H9 (cell line): ENCODE measurements around the gene PARD3. TPM values are rescaled to one million over a fixed set of nuclear protein-coding genes. Genes with fewer than 3 reads are reported as not detected.
A peak's percentile ranks its signal among the peaks of the same experiment; 100 is the strongest.

Experiments used
- DNase-seq: peaks from one replicate; pipeline ENCODE4 v3.0.0-alpha.2; 2017
- H2AFZ ChIP-seq: one replicate; pipeline ENCODE4 v1.6.1; 2013; ENCODE audit warnings: mild to moderate bottlenecking, low read length, control low read depth, moderate library complexity
- H2AK5ac ChIP-seq: 2 replicates; pipeline ENCODE4 v1.6.1; 2013; ENCODE audit warnings: low read length, control low read depth, mixed read lengths; ENCODE audit not compliant: insufficient read length
- H2BK120ac ChIP-seq: one replicate; pipeline ENCODE4 v1.6.1; 2013; ENCODE audit warnings: low read depth, mild to moderate bottlenecking, low read length, control low read depth, inconsistent platforms; ENCODE audit not compliant: poor library complexity, severe bottlenecking
- H2BK12ac ChIP-seq: 2 replicates; pipeline ENCODE4 v1.6.1; 2013; ENCODE audit warnings: low read length, control low read depth, mixed read lengths, low read depth; ENCODE audit not compliant: insufficient read length
- H2BK15ac ChIP-seq: 2 replicates; pipeline ENCODE4 v1.6.1; 2013; ENCODE audit warnings: low read depth, low read length, control low read depth
- H2BK20ac ChIP-seq: one replicate; pipeline ENCODE4 v1.6.1; 2013; ENCODE audit warnings: low read depth, mild to moderate bottlenecking, low read length, control low read depth, inconsistent platforms; ENCODE audit not compliant: poor library complexity, severe bottlenecking
- H2BK5ac ChIP-seq: 2 replicates; pipeline ENCODE4 v1.6.1; 2013; ENCODE audit warnings: low read length, control low read depth, mixed read lengths; ENCODE audit not compliant: insufficient read length
- H3K14ac ChIP-seq: 2 replicates; pipeline ENCODE4 v1.6.1; 2013; ENCODE audit warnings: low read length, control low read depth; ENCODE audit not compliant: insufficient read depth
- H3K18ac ChIP-seq: 2 replicates; pipeline ENCODE4 v1.6.1; 2013; ENCODE audit warnings: low read depth, mild to moderate bottlenecking, mixed read lengths, low read length, control low read depth; ENCODE audit not compliant: insufficient read length
- H3K23ac ChIP-seq: 2 replicates; pipeline ENCODE4 v1.6.1; 2013; ENCODE audit warnings: low read length, control low read depth, mixed read lengths, low read depth; ENCODE audit not compliant: insufficient read length
- H3K23me2 ChIP-seq: 2 replicates; pipeline ENCODE4 v1.6.1; 2013; ENCODE audit warnings: low read depth, mild to moderate bottlenecking, mixed read lengths, low read length, control low read depth; ENCODE audit not compliant: insufficient read length, poor library complexity, severe bottlenecking
- H3K27ac ChIP-seq: 2 replicates; pipeline ENCODE4 v1.5.1; 2013; ENCODE audit warnings: low read length, control low read depth, mixed read lengths, low read depth; ENCODE audit not compliant: insufficient read length
- H3K27me3 ChIP-seq: 2 replicates; pipeline ENCODE4 v1.6.1; 2013; ENCODE audit warnings: low read length, control low read depth, inconsistent platforms; ENCODE audit not compliant: insufficient read depth
- H3K4ac ChIP-seq: 2 replicates; pipeline ENCODE4 v1.6.1; 2013; ENCODE audit warnings: low read depth, mild to moderate bottlenecking, control low read depth, inconsistent platforms, low read length, moderate library complexity
- H3K4me1 ChIP-seq: 2 replicates; pipeline ENCODE4 v1.6.1; 2013; ENCODE audit warnings: low read length, control low read depth, inconsistent platforms; ENCODE audit not compliant: insufficient read depth
- H3K4me2 ChIP-seq: 2 replicates; pipeline ENCODE4 v1.6.1; 2013; ENCODE audit warnings: low read length, control low read depth, mixed read lengths; ENCODE audit not compliant: insufficient read length, insufficient read depth
- H3K56ac ChIP-seq: 2 replicates; pipeline ENCODE4 v1.6.1; 2013; ENCODE audit warnings: low read depth, mild to moderate bottlenecking, mixed read lengths, low read length, control low read depth; ENCODE audit not compliant: insufficient read length
- H3K79me1 ChIP-seq: 2 replicates; pipeline ENCODE4 v1.6.1; 2013; ENCODE audit warnings: low read depth, mild to moderate bottlenecking, moderate library complexity, low read length, control low read depth, inconsistent platforms; ENCODE audit not compliant: insufficient read depth, poor library complexity, severe bottlenecking
- H3K79me2 ChIP-seq: 2 replicates; pipeline ENCODE4 v1.6.1; 2013; ENCODE audit warnings: low read length, control low read depth, inconsistent platforms; ENCODE audit not compliant: insufficient read depth
- H3K9ac ChIP-seq: 2 replicates; pipeline ENCODE4 v1.6.1; 2013; ENCODE audit warnings: low read length, control low read depth, mixed read lengths; ENCODE audit not compliant: insufficient read length; ENCODE audit errors: extremely low read depth
- H3K9me3 ChIP-seq: one replicate; pipeline ENCODE4 v1.6.1; 2013; ENCODE audit warnings: low read depth, low read length, inconsistent platforms; ENCODE audit not compliant: control insufficient read depth
- H3T11ph ChIP-seq: one replicate; pipeline ENCODE4 v1.6.1; 2013; ENCODE audit warnings: mild to moderate bottlenecking, low read length, control low read depth, inconsistent platforms
- H4K20me1 ChIP-seq: one replicate; pipeline ENCODE4 v1.6.1; 2013; ENCODE audit not compliant: control insufficient read depth, insufficient read length, insufficient read depth
- H4K5ac ChIP-seq: 2 replicates; pipeline ENCODE4 v1.6.1; 2013; ENCODE audit warnings: low read depth, mild to moderate bottlenecking, mixed read lengths, low read length, control low read depth; ENCODE audit not compliant: insufficient read length
- H4K8ac ChIP-seq: replicated peaks from 2 replicates; pipeline ENCODE4 v1.6.1; 2013; ENCODE audit warnings: low read length, control low read depth, mixed read lengths, low read depth; ENCODE audit not compliant: insufficient read length
- H4K91ac ChIP-seq: 2 replicates; pipeline ENCODE4 v1.6.1; 2013; ENCODE audit warnings: low read depth, mild to moderate bottlenecking, moderate library complexity, mixed read lengths, low read length, control low read depth; ENCODE audit not compliant: insufficient read length
- H3K27ac Mint-ChIP-seq, 3 experiments: 2 replicates in 2 of 3; 3 replicates in 1 of 3; pipeline ENCODE4 v1.8.0; 2020 to 2021; ENCODE audit warnings: mixed read lengths in 3 of 3, mild to moderate bottlenecking in 1 of 3, moderate library complexity in 1 of 3
- H3K27me3 Mint-ChIP-seq: 2 replicates; pipeline ENCODE4 v1.8.0; 2021; ENCODE audit warnings: low read depth, mild to moderate bottlenecking, moderate library complexity, mixed read lengths
- H3K36me3 Mint-ChIP-seq, 3 experiments: 2 replicates in 2 of 3; 3 replicates in 1 of 3; pipeline ENCODE4 v1.8.0; 2020 to 2021; ENCODE audit warnings: low read depth in 3 of 3, mixed read lengths in 3 of 3; ENCODE audit not compliant: insufficient read depth in 1 of 3
- H3K4me1 Mint-ChIP-seq, 2 experiments: 2 replicates each; pipeline ENCODE4 v1.8.0; 2020; ENCODE audit warnings: mixed read lengths in 2 of 2
- H3K4me3 Mint-ChIP-seq, 2 experiments: 2 replicates in 1 of 2; 3 replicates in 1 of 2; pipeline ENCODE4 v1.8.0; 2020 to 2021; ENCODE audit warnings: mild to moderate bottlenecking in 2 of 2, mixed read lengths in 2 of 2, moderate library complexity in 1 of 2
- H3K9me3 Mint-ChIP-seq, 2 experiments: 2 replicates in 1 of 2; 3 replicates in 1 of 2; pipeline ENCODE4 v1.8.0; 2020; ENCODE audit warnings: mild to moderate bottlenecking in 2 of 2, mixed read lengths in 2 of 2, moderate library complexity in 1 of 2
- CTCF ChIP-seq: fragments of 200-600 bp; sonication (generic); conservative IDR thresholded peaks from 3 replicates; pipeline ENCODE4 v1.8.0; 2021; ENCODE audit warnings: antibody characterized with exemption, mild to moderate bottlenecking
- WGBS: extraction: QIAGEN DNeasy Blood & Tissue Kit; methylation state at CpG from one replicate; pipeline ENCODE4 v1.1.7; 2013; ENCODE audit warnings: missing lambda C conversion rate, low lambda C conversion rate, mixed read lengths; ENCODE audit not compliant: insufficient read length; ENCODE audit errors: extremely low coverage; 5-methylcytosine and 5-hydroxymethylcytosine counted together
- total RNA-seq: library from RNA; stranded (reverse); gene quantifications from 2 replicates; pipeline ENCODE4 v1.2.1, GENCODE V29; 2021

Gene PARD3
- total RNA-seq, 1 experiment from 2014 or later = 44.7 TPM

DNA sequence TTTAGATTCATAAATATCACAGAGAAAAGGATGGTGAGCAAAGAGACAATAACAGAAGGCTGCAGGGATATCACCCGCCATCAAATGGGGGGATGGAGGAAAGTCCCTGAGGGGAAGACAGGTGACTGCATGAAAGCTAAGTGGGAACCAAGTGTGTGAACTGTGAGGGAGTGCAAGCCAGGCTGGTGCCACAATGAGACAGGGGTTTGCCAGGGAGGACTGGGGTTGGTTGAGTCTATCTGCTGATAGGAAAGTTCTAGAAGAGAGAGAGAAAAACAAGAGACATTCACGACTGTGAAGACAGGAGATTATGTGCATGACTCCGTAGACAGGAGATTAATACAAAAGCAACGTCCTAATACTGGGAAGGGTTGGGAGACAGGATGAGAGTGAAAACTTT, 376.4 kb downstream of the PARD3 start:
- Histone ChIP-seq H3K56ac (no peak overlapping the region), H2BK20ac (no peak overlapping the region), H3K4me1 (peaks cover 2% of the 10 kb centered on the region; the same call in 1 of the 2 replicates), H3K27ac (no peak overlapping the region), H2AFZ (no peak overlapping the region), H3K79me2 (no peaks in the 10 kb centered on the region), H2BK5ac (no peak overlapping the region), H3K4me2 (no peak overlapping the region), H3K27me3 (no peaks in the 10 kb centered on the region), H3K18ac (no peak overlapping the region), H4K8ac (no peak overlapping the region), H4K91ac (no peak overlapping the region), H3K4ac (no peak overlapping the region), H2AK5ac (no peak overlapping the region), H3K23ac (no peak overlapping the region), H4K20me1 (no peaks in the 10 kb centered on the region), H2BK120ac (no peak overlapping the region), H3K79me1 (no peaks in the 10 kb centered on the region), H4K5ac (no peak overlapping the region), H3K9ac (no peak overlapping the region), H3T11ph (no peak overlapping the region), H3K9me3 (no peaks in the 10 kb centered on the region), H3K23me2 (no peaks in the 10 kb centered on the region), H3K14ac (no peak overlapping the region), H2BK15ac (no peak overlapping the region), H2BK12ac (no peak overlapping the region)
- WGBS = no CpG with 5 or more reads among the region's 4 CpGs
- Mint-ChIP-seq H3K36me3 (peaks cover 0 to 4% (median 0%) of the 10 kb centered on the region in 3 experiments; a peak in 2 of 7 replicates), H3K4me3 (no peak overlapping the region), H3K27ac (peak overlapping the region in 1 of 3 experiments; percentile 44; a peak in 3 of 7 replicates), H3K9me3 (peaks cover 0 to 2% of the 10 kb centered on the region in 2 experiments; a peak in 1 of 5 replicates), H3K27me3 (no peaks in the 10 kb centered on the region), H3K4me1 (peaks cover 15 to 19% of the 10 kb centered on the region in 2 experiments)
- no peak for DNase-seq
- TF ChIP-seq CTCF = no peak
